Peyer's patch (tissue), 4 donors: ENCODE measurements around the gene SLC44A3. TPM values are rescaled to one million over a fixed set of nuclear protein-coding genes. Genes with fewer than 3 reads are reported as not detected.

Experiments
- DNase-seq, 3 donors: peaks; one replicate each; pipeline ENCODE4 v3.0.0-alpha.2; 2017 to 2019
- H3K27ac ChIP-seq, 4 donors: fragments of 200-600 bp; sonication (generic); one replicate each; pipeline ENCODE4 v1.5.1; 2016 to 2019
- H3K27me3 ChIP-seq, 2 donors: fragments of 200-600 bp; sonication (generic); one replicate each; pipeline ENCODE4 v1.5.1; 2019
- H3K36me3 ChIP-seq, 3 donors: fragments of 200-600 bp; sonication (generic); one replicate each; pipeline ENCODE4 v1.5.1; 2016 to 2019
- H3K4me1 ChIP-seq, 4 donors: fragments of 200-600 bp; sonication (generic); one replicate each; pipeline ENCODE4 v1.5.1; 2016 to 2019
- H3K4me3 ChIP-seq, 4 donors: fragments of 200-600 bp; sonication (generic); 1 replicate in 3 of 4; 2 replicates in 1 of 4; pipeline ENCODE4 v1.5.1; 2016 to 2019; ENCODE audit warnings: mild to moderate bottlenecking in 1 of 4
- H3K9me3 ChIP-seq, 4 donors: fragments of 200-600 bp; sonication (generic); one replicate each; pipeline ENCODE4 v1.5.1; 2016 to 2019; ENCODE audit warnings: mild to moderate bottlenecking in 1 of 4
- POLR2A ChIP-seq, 2 donors: fragments of 450-650 bp; IDR thresholded peaks; one replicate each; pipeline ENCODE4 v1.5.1; 2017; ENCODE audit warnings: antibody characterized with exemption in 2 of 2, mild to moderate bottlenecking in 2 of 2, moderate library complexity in 2 of 2
- total RNA-seq, 4 donors: library from RNA; depleted of rRNA; stranded (reverse); fragments of >200 nt; gene quantifications; one replicate each; pipeline ENCODE4 v1.1.0, GENCODE V29; 2016
- TF ChIP-seq, protein P1 (sequence below), 6 experiments: fragments of 450-650 bp in 4 of 6; fragments of 200-600 bp in 2 of 6; sonication (generic) in 1 of 6; IDR thresholded peaks; one replicate each; pipeline ENCODE4 v1.5.1; 2017 to 2019; ENCODE audit warnings: antibody characterized with exemption in 6 of 6, mild to moderate bottlenecking in 3 of 6, moderate library complexity in 1 of 6

SLC44A3 gene
- total RNA-seq, 4 donors from 2014 or later: 26.4 to 49.0 (median 40.0) TPM

DNA sequence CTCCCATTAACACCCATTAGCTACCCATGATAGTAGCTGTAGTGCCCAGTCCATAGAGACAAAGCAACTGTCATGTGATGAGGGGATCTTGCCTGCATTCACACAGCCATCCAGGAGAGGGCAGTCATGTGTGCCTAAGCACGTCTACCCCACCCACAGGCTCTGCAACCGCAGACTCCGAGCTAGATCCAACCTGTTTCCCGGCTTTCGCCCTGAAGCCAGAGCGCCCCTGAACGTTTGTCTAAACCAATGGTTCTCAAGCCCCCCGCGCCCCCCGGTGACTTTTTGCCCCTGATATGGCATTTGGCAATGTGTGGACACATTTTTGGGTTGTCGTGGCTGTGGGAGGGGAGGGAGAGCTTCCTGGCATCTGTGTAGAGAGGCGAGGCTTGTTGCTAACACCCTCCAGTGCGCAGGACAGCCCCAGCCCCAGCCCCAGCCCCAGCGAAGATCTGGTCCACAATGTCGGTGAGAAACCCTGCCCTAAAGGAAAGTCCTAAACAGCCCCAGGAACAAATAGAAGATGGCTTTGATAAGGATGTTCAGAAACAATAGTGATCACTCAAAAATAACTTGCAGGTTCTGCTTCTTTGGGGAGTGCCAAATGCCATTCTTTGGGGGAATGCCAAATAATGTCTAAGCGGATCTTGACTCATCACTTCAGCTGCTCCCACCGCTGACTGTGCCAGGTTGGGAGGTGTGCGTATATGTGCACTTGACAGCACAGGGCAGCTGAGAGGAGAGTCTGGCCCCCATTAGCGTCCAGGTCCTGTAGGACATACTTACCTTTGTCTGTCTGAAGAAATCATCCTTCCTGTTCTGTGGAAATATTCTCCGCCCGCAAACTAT lies 34.5 kb downstream of the SLC44A3 start:
- no peak for TF ChIP-seq POLR2A (IDR thresholded peaks at IDR 0.05)
- TF ChIP-seq, protein P1, sequence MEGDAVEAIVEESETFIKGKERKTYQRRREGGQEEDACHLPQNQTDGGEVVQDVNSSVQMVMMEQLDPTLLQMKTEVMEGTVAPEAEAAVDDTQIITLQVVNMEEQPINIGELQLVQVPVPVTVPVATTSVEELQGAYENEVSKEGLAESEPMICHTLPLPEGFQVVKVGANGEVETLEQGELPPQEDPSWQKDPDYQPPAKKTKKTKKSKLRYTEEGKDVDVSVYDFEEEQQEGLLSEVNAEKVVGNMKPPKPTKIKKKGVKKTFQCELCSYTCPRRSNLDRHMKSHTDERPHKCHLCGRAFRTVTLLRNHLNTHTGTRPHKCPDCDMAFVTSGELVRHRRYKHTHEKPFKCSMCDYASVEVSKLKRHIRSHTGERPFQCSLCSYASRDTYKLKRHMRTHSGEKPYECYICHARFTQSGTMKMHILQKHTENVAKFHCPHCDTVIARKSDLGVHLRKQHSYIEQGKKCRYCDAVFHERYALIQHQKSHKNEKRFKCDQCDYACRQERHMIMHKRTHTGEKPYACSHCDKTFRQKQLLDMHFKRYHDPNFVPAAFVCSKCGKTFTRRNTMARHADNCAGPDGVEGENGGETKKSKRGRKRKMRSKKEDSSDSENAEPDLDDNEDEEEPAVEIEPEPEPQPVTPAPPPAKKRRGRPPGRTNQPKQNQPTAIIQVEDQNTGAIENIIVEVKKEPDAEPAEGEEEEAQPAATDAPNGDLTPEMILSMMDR (IDR thresholded peaks at IDR 0.05): peak; percentile 61 to 98 (median 92)
- H3K27ac ChIP-seq: peak overlapping the region; percentile 5 to 54 (median 47)
- DNase-seq: peak; percentile 79 to 93 (median 85)

DNA sequence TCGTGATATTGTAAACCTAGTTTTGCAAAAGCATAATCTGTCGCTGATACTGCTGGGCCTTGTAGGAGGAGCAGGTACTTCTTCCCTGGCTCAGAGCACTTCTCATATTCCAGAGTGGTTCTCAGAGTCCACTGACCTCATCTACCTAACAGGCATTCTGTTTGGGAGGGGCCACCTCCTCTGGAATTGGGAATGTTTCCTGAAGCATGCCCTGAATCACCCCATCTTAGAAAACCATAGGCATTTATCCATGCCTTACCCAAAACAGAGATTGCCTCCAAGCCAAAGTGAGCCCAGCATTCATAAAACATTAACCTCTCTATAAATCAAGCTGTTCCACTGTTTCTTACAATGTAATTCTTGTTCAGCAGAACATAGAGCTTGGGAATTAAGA lies 35.1 kb downstream of the SLC44A3 start:
- peak overlapping the region in 2 of 4 donors; percentile 53 to 54 for H3K27ac ChIP-seq
- no peak overlapping the region for H3K4me3 ChIP-seq
- H3K27me3 ChIP-seq: no peaks in the 10 kb centered on the region
- TF ChIP-seq, protein P1 (IDR thresholded peaks at IDR 0.05): no peak
- TF ChIP-seq POLR2A (IDR thresholded peaks at IDR 0.05): no peak
- DNase-seq: no peak
- peaks cover 0 to 12% (median 2%) of the 10 kb centered on the region in 4 donors for H3K4me1 ChIP-seq
- no peaks in the 10 kb centered on the region for H3K9me3 ChIP-seq
- peaks cover 0 to 5% (median 0%) of the 10 kb centered on the region in 3 donors for H3K36me3 ChIP-seq

More for the DNA sequence above, 34.5 kb downstream of the SLC44A3 start:
- Histone ChIP-seq H3K27me3 (no peaks in the 10 kb centered on the region), H3K36me3 (peaks cover 0 to 6% (median 0%) of the 10 kb centered on the region in 3 donors), H3K9me3 (no peaks in the 10 kb centered on the region), H3K4me1 (peaks cover 0 to 12% (median 2%) of the 10 kb centered on the region in 4 donors), H3K4me3 (peak overlapping the region; percentile 20 to 53 (median 40))

DNA sequence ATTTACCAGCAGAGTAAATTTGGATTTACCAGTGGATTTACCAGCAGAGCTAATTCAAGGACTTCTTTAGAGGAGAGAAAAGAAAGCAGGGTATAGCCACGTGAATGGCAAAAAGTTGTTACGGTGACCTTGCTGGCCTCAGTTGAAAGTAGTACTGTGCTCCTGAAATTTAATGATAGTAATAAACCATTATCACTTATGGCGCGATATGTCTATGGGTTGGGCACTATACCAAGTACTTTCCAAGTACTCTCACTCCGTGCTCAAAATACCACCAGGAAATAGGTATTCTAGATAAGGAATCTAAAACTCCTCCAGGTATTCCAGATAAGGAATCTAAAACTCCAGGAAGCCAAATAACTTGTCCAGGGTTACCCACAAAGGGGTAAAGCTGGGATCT lies 35.8 kb downstream of the SLC44A3 start:
- Histone ChIP-seq H3K4me1 (peaks cover 0 to 12% (median 2%) of the 10 kb centered on the region in 4 donors), H3K36me3 (no peaks in the 10 kb centered on the region), H3K27me3 (no peaks in the 10 kb centered on the region), H3K9me3 (no peaks in the 10 kb centered on the region), H3K4me3 (no peak overlapping the region), H3K27ac (no peak overlapping the region)
- DNase-seq: no peak
- TF ChIP-seq, protein P1 (IDR thresholded peaks at IDR 0.05): no peak
- TF ChIP-seq POLR2A (IDR thresholded peaks at IDR 0.05): no peak

DNA sequence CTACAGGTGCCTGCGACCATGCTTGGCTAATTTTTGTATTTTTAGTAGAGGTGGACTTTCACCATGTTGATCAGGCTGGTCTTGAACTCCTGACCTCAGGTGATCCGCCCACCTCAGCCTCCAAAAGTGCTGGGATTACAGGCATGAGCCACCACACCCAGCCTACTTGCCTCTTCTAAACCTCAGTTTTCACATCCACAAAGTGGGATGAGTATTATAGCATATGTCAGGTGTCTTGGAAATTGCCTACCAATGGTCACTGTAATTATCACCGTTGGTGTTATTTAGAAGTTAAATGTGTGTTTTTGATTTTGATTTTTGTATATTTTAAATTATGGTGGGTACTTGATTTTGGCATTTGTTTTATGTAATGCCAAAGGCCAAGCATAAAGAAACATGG lies 36.7 kb downstream of the SLC44A3 start:
- no peak for DNase-seq
- H3K27me3 ChIP-seq: no peaks in the 10 kb centered on the region
- H3K9me3 ChIP-seq: no peaks in the 10 kb centered on the region
- H3K4me3 ChIP-seq: no peak overlapping the region
- no peaks in the 10 kb centered on the region for H3K36me3 ChIP-seq
- TF ChIP-seq, protein P1 (IDR thresholded peaks at IDR 0.05): no peak
- TF ChIP-seq POLR2A (IDR thresholded peaks at IDR 0.05): no peak
- H3K27ac ChIP-seq: no peak overlapping the region
- peaks cover 0 to 12% (median 2%) of the 10 kb centered on the region in 4 donors for H3K4me1 ChIP-seq

GRCh38 chr1:94858276-94858675 lies 38.1 kb downstream of the SLC44A3 start:
- H3K36me3 ChIP-seq: no peaks in the 10 kb centered on the region
- no peak for DNase-seq
- peaks cover 0 to 18% (median 2%) of the 10 kb centered on the region in 4 donors for H3K4me1 ChIP-seq
- TF ChIP-seq, protein P1 (IDR thresholded peaks at IDR 0.05): no peak
- TF ChIP-seq POLR2A (IDR thresholded peaks at IDR 0.05): no peak
- no peak overlapping the region for H3K27ac ChIP-seq
- no peak overlapping the region for H3K4me3 ChIP-seq
- no peaks in the 10 kb centered on the region for H3K9me3 ChIP-seq
- no peaks in the 10 kb centered on the region for H3K27me3 ChIP-seq
